Measurements from ENCODE around the gene GRIK1.

Gene GRIK1

GRCh38 chr21:29673096-29673610, 266.6 kb downstream of the GRIK1 start:
- DNase-seq (ENCODE audit: low read depth) = no peak

DNA sequence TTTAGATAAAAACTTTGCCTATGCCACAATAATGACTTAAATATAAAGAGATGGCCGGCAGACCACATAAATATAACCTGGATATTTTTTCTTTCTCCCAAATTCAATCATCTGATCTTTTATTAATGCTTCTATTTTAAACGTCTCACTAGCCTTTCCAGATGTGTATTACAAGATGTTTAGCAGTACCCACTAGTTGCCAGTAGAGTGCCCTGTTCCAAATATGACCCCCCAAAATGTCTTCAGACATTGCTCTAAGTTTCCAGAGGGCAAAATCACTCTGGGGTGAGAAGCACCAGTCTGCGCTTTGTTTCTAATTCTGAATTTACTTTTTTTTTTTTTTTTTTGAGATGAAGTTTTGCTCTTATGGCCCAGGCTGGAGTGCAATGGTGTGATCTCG, 268.1 kb downstream of the GRIK1 start:
- no peak for DNase-seq (ENCODE audit: low read depth)

DNA sequence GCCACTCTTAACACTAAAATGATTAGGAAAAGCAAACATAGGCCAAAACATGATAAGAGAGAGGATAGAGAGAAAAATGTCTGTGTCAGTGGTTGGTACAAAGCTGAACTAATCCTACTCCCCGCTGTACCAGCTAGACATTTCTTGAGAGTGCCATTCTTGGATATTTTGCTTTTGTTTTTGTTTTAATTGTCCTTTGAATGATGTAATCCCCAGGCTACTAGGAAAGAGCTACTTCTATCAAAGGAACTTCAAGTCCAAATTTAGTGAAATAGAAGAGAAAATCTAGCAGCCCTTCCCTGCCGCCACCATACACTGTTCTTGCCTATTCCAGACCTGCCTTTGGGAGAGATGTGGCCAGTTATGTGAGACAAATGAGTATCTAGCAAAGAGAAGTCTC, 269.6 kb downstream of the GRIK1 start:
- no peak for DNase-seq (ENCODE audit: low read depth)

GRCh38 chr21:29669416-29669815, 270.4 kb downstream of the GRIK1 start:
- no peak for DNase-seq (ENCODE audit: low read depth)

DNA sequence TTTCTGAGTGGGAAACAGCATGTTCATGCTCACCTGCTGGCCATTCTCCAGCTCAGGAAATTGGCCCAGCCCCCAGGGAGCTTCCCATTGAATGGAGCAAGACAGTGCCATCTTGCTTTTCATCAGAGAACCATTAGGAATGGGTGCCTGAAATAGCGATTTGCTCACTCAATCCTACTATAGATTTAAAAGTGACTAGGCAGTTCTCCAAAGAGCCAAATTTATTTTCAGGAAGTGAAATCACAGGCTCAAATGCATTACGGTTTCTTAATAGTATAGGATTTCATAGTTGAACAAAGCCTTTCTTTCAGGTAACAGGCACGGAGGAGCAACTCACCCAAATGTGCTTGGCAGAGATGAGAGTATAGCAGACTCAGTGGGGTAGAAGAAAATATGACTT, 272.1 kb downstream of the GRIK1 start:
- DNase-seq (ENCODE audit: low read depth) = no peak

DNA sequence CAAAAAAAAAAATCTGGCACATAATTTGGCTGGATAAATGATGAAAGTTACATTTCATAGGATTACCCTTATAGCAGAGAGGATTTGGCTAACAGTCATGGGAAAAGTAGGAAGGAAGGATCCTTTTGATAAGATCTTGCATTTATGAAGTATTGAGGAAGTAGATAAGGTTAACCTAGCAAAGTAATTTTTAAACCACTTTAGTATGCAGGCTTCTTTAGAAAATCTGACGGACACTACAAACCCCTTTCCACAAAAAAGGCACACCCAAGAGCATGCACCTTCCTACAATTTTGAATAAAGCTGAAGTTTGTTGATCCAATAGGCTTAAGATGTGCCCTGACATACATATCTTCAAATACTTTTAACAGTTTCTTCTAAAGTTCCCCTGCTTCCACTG, 275.2 kb downstream of the GRIK1 start:
- no peak for DNase-seq (ENCODE audit: low read depth)

- DNase-seq (ENCODE audit: low read depth) = no peak
Observed at GRCh38 chr21:29661672-29662442, 277.9 kb downstream of the GRIK1 start.

GRCh38 chr21:29660047-29660720, 279.6 kb downstream of the GRIK1 start:
- DNase-seq (ENCODE audit: low read depth) = no peak

GRCh38 chr21:29658934-29659203, 280.9 kb downstream of the GRIK1 start:
- no peak for DNase-seq (ENCODE audit: low read depth)

GRCh38 chr21:29658177-29658933, 281.4 kb downstream of the GRIK1 start:
- DNase-seq (ENCODE audit: low read depth) = no peak

DNA sequence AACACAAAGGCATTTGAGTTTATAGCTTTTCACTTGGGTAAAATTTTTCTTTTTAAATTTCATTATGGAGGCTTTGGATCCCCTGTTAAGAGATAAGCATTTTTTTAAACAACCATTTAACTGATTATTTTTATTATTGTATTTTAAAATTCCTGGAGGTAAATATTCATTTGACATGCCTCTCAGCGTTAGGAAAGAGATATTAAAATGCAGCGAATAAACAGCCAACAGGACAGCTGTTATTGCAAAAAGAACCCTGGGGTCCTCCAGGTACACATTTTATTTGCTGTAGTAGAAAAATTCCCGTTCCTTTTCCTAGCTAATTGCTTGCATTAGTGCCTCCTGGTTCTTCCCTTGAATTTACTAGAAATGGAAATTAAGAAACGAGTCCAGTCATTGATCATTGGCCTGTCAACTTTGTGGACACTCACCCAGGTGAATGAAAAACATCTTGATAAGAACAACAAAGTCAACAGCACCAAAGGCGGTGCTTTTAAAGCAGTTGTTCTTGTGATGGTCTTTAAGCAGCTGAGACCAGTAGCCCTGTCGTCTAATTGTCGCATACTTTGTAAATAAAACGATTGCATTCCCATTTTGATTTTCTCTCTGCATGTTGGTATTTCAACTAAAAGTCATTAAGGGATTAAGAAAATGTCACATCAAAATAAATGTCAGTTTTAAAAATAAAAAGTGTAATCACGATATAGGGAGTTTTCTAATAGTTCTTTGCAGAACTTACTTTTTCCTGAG, 282.4 kb downstream of the GRIK1 start:
- no peak for DNase-seq (ENCODE audit: low read depth)

DNA sequence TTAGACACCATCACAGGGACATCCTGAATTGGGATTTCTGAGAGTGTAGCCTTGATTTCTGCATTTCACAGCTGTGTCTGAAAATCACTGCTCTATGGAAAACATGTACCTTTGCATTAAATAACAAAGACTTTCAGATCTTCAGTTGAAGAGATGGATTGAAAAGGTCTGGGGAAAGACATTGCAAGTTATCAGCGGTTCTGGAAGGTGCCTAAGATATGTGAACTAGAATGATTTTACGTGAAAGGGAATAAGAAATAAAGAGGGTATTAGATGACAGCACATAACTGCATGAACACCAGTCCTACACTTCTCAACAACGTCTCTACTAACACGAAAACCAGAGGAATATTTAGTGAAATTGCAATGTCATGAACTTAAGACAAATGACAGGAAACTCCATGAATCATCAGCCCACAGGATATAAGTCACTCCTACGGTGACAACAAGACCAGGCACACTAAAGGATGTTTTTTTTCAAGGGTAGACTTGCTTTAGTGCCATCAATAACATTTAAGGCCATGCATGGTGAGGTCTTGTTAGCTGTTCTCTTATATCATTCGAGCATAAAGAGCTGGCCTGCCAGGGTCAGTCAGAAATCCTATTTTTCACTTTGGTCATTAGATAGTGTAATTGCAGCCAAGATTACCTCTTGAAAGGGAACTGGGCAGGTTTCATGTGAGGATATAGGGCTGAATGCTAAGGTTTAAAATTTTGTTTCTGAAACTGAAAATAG, 283.1 kb downstream of the GRIK1 start:
- no peak for DNase-seq (ENCODE audit: low read depth)

DNA sequence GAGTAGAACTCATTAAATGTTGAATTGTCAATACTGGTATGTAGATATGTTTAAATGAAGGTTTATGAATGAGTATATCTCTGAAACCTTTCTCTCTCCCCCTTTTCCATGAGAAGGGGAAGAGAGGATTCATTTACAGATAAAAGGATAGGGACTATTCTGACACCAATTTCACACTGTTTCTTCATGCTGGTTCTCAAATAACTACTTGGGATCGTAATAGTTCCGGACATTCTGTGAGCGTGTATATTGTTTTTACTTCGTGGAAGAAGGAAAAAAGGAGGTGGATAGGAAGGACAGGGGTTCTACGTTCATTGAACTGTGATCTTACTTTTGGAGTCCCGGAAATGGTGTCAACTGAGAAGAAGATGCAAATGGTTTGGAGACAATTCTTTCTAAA, 284.2 kb downstream of the GRIK1 start:
- DNase-seq (ENCODE audit: low read depth) = no peak

DNA sequence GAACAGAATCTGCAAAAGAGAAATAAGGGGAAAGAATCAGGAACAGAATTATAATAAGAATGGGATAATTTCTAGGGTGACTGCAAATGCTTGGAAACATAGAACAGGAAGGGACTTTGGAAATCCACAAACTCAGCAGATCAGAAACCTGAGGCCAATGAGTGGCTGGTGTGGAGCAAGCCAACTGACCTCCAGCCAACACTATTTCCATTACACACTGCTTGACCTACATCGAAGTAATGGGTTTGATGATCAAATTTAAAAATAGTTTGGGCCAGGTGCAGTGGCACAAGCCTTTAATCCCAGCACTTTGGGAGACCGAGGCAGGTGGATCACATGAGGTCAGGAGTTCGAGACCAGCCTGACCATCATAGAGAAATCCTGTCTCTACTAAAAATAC, 284.9 kb downstream of the GRIK1 start:
- no peak for DNase-seq (ENCODE audit: low read depth)

DNA sequence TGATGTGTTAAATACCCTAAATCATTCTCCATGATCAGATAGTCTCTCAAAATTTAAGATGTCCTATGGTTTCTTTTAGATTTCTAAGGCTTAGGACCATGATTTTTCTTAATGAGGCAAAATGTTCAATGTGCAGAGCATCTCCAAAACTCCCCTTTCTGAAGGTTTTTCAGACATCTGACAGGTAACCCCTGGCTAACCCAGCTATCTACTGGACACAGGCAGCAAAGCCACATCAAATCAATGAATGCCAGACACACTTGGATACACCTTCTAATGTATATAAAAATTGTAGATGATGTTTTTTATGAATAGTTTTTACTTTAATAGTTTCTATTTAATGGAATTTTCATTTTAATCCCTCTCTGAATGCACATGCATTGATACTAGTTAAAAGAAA, 285.6 kb downstream of the GRIK1 start:
- no peak for DNase-seq (ENCODE audit: low read depth)

- DNase-seq (ENCODE audit: low read depth) = no peak
Observed at GRCh38 chr21:29650523-29651022, 289.2 kb downstream of the GRIK1 start.

GRCh38 chr21:29649406-29649814, 290.4 kb downstream of the GRIK1 start:
- no peak for DNase-seq (ENCODE audit: low read depth)

DNA sequence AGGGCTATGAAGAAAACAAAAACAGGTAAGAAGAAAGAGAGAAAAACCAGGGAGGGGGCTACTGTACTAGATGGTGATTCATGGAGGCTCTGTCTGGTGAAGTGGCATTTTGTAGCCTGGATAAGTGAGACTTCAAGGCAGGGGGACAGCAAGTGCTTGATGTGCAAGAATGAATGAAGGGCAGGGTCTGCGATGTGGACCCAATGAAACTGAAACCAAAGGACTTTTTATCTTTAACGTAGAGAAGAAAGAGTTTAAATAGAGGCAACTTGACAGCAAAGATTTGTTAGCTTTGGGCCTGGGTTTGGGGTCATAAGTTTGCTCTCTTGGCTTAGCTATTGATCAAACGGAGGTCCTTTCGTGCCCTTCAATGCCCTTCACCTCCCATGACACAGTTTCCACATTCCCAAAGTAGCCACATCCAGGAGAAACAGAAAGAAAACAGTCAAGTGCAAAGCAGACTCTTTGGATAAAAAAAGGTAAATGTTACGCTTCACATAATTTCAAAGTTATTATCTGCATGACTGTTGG, 291.0 kb downstream of the GRIK1 start:
- DNase-seq (ENCODE audit: low read depth) = no peak

DNA sequence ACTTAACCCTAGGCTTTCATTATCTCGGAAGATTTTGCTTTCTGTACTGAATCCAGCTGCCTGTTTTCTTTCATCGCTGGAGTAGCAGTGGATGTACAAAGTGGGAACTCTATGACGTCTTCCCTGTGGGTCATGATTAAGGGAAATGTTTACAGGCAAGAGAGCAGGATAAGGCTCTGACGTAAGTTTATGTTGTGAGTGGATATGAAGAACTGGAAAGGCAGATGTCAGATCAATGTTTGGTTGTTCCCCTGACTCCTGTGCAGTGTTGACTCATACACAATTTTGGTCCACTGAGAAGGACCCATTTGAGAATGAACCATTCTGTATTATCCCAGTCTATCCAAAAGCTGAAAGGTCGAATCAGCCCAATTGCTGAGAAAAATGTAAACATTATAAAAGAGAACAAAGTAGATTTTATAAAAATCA, 292.4 kb downstream of the GRIK1 start:
- no peak for DNase-seq (ENCODE audit: low read depth)

DNA sequence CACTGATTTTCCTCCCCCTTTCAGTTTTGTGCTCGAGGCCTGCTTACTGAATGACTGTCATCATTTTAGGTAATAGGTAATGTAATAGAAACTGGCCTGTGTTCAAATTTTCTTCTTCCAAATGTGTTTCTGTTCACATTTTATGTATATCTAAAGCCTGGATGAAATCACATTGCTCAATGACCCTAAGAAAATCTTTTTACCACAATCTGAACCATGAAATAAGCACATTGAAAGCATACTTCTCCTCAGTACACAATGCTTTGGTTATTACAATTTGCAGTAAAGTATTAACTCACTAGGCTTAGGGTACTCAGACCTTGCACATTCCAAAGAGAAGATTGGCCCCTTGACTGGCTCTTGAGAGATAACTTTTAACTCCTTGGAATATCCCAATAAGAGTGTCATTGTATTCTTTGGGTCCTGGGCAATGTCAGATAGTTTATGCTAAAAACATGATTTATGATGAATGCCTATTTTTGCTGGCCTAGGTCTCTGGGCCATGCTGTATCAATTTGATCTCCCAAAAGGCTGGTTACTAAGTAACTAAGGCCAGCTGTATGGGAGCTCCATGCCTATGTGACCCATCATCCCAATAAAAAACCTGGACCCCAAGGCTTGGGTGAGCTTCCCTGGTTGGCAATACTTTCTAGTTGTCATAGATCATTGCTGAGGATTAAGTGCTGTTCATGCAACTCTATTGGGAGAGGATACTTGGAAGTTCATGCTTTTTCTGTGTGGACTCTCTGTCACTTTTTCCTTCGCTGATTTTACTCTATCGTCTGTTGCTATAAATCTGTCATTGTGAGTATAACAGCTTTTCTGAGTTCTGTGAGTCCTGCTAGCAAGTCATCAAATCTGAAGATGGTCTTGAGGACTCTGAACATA, 293.9 kb downstream of the GRIK1 start:
- DNase-seq (ENCODE audit: low read depth) = no peak

All from T follicular helper cell (primary cell).